CMK (cell line): ENCODE measurements around the gene NPDC1.
"Not testable (repeated sequence)": the region's sequence is repeated elsewhere in the genome, so short reads cannot be mapped to it uniquely, and the experiment has no call there.

Experiments
- DNase-seq: peaks from one replicate; pipeline ENCODE4 v3.0.0-alpha.2; 2010; ENCODE audit warnings: low read depth

NPDC1 gene

DNA sequence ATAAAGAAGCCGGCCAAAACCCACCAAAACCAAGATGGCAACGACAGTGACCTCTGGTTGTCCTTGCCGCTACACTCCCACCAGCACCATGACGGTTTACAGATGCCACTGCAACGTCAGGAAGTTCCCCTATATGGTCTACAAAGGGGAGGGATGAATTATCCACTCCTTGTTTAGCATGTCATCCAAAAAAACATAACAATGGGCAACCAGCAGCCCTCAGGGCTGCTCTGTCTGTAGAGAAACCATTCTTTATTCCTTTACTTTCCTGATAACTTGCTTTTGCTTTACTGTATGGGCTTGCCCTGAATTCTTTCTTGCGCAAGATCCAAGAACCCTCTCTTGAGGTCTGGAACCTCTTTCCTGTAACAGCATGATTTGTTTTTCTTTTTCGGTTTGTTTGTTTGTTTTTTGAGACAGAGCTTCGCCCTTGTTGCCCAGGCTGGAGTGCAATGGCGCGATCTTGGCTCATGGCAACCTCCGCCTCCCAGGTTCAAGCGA, 29.3 kb upstream of the NPDC1 start:
- no peak for DNase-seq

DNA sequence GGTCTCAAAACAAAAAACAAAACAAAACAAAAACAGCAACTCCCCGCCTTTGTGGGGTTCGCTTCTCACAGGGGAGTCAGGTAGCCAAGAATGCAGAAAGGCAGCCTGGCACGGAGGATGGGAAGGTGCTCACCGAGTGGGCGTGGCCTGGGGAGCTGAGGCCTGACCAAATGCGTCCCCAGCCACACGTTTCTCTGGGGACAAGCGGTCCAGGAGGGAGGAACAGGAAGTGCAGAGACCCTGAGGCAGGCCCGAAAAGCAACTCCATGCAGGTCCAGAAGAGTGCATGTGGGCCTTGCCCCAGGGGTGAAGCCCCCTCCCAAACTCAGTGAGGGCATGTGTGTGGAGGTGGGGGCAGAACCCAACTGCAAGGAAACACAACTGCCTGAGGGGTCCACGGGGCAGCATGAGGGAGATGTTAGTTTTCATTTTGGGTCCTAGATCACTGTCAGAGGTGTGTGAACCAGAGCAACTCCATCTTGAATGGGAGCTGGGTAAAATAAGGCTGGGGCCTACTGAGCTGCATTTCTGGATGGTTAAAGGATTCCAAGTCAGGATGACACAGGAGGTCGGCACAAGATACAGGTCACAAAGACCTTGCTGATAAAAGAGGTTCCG, 28.8 kb upstream of the NPDC1 start:
- no peak for DNase-seq

DNA sequence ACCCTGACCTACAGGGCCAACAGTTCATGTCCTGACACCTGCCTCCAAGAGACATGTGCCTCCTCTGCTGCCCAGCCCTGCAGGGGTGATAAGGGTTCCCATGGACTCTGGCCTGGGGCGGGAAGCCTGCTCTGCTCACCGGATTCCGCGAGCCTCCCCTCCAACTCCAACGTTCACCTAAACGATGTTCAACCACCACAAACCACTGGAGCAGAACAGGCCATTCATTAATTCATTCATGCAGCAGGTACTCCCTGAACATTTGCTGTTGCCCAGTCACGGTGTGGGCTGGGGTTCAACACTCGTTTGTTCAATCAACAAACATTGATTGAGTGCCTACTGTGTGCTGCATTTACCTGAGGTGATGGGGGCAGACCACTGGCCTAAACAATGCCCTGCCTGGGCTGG, 28.0 kb upstream of the NPDC1 start:
- DNase-seq, result no peak

DNA sequence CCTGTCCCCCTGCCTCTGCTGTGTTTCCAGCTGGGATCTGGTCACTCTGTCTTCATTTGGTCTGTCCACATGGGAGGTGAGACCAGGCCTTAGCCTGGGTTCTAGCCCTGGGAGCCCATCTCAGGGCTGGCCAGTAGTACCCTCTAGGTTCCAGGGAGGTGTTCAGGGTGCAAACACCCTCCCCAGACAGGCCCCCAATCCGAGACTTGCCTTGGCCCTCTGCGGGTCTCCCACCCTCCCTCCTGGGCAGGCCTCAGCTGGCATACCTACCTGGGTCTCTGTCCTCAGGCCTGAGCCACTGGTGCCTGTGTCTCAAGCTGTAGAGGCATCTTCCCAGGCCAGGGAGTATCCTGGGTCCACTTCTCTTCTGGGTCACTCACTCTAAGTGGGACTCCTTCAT, 25.3 kb upstream of the NPDC1 start:
- no peak for DNase-seq

DNA sequence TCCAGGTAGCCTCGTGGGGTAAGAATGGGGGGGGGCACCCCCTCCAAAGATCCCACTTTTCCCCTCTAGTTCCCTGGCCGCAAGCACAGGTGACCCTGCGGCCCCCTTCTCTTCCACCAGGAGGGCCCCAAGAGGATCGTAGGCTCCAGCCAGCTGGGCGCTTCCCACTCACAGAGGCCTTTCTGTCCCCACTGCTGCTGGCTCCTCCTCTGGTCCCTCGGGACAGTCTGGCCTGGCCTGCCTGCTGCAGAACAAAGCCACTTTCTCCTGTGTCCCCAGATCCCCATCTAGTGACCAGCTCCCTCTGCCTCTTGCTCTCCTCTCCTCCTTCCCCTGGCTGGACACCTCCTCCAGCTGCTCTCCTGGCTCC, 24.9 kb upstream of the NPDC1 start:
- no peak for DNase-seq

DNA sequence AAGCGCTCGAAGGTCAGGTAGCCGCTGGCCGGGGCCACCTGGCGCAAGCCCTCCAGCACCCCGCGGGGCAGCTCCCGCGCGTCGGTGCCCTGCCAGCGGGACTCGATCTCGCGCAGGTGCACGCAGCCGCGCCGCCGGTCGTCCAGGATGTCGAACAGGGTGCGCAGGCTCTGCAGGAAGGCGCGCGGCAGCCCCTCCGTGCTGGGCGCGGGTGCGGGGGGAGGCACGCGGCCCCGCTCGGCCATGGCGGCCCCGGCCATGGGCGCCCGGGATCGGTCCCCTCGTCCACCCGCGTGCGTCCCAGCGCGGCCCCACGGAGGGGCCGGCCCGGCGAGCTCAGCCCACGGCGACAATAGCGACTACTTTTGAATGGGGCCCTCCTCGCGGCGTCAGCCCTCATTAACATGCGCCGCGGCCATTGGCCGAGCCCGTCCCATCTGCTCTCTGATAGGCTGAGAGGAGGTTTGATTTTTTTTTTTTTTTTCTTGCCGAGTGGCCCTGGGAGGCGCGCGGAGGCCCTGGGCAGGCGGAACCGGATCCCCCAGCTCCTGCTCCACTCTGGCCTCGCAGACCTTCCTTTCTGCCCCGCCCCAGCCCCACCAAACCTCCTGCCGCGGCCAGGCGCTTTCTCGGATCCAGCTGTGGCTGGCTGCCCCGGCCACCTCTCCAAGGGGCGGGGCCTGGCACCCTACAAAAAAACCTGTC, 24.4 kb upstream of the NPDC1 start, which contains the start of gene SAPCD2:
SAPCD2 (minus strand) TSS at position 357 of the 705 bp plus-strand sequence; CDS start at position 260, 97 bp downstream.
- peak; percentile 84 for DNase-seq

DNA sequence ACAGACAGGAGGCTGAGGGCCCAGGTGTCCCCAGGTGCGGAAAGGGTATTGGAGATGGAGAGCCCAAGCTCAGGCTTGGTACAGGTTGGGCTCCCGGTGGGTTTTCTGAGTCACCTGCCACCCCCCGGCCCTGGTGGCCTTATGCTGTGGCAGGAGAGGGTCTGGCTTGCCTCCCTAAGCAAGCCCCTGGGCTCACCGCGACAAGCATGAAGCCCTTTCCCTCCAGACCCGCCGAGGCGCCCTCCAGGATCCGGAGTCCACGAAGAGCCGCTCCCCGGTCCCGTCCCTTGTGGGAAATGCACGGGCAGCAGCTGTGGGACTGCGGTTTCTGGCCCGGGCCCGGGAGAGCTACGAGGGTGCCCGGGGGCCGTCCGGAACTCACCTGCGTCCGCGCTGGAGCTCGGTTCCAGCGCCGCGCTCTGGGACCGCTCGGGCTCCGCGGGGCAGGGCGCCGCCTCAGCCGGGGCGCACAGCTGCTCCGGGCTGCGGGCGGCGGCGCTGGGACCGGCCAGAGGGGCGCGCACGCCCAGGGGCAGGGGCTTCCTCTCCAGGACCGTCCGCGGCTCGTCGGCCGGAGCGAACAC, 23.6 kb upstream of the NPDC1 start:
- no peak for DNase-seq

DNA sequence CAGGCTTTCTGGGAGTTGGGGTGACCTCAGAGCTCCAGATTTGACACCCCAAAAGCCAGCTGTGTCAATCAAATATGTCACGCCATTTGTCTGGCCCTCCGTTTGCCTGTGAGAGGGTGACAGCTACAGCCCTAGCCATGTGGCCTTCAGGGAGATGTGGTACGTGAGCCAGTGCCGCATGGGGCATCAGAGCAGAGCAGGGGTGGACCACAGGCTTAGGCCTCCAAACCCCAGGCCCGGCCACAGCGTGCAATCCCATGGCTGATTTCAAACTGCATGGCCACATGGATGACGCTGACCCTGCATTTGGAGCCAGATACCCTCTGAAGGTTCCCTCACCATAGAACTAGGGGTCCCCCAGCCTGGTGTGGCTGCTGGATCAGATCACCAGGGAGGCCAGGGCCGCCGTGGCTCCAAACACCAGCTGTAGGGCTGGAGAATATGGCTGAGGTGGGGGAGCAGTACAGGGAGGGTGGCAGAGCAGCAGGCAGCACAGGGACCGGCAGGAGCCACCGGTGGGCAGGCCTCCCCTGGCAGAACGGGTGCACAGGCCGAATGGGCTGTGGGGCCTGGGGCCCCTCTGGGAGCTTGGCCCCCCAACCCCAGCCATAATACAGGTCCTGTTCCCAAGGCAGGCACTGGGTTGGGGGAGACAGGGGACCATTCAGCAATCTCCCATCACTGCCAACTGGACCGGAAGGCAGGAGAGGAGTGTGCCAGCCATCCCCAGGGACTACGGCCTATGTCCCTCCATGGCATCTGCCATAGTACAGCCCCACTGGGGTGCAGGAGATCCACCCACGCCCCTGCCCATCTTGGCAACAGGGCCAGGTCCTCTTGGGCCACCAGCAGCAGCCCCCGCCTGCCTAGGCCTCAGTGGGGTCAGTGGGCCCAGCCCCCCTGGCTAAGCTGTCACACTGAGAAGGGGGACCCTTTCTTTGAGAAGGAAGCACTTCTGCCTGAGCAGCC, 22.8 kb upstream of the NPDC1 start:
- DNase-seq, result no peak

DNA sequence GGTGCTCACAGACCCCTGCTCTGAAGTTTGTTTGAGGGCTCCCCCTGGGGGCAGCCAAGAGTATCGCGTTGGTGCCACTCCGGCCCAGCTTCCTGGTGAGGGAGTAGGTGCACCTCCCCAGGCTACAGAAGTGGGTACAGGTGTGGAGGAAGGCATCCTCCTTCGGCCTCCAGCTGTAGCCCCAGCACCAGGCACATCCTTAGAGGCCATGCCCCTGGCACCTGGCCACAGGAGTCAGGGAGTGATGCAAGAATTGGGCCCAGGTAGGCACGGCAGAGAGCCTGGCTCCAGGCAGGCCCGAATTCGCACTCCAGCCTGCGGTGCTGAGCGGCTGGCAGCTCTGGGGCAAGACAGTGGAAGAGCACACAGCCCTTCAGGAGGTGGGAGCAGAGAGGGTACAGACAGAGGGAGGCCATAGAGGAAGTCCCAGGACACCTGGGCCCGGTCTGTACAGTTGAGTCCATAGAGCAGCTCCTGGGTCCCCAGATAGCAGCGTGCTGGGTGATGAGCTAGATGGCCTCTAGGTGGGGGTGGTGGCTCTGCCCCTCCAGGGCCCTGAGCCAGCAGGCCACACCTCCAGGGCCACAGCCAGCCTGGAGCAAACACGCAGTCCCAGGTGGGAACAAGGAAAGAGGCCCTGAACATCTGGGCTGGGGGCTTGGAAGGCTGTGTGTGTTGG, 22.0 kb upstream of the NPDC1 start:
- peak; percentile 77 for DNase-seq

DNA sequence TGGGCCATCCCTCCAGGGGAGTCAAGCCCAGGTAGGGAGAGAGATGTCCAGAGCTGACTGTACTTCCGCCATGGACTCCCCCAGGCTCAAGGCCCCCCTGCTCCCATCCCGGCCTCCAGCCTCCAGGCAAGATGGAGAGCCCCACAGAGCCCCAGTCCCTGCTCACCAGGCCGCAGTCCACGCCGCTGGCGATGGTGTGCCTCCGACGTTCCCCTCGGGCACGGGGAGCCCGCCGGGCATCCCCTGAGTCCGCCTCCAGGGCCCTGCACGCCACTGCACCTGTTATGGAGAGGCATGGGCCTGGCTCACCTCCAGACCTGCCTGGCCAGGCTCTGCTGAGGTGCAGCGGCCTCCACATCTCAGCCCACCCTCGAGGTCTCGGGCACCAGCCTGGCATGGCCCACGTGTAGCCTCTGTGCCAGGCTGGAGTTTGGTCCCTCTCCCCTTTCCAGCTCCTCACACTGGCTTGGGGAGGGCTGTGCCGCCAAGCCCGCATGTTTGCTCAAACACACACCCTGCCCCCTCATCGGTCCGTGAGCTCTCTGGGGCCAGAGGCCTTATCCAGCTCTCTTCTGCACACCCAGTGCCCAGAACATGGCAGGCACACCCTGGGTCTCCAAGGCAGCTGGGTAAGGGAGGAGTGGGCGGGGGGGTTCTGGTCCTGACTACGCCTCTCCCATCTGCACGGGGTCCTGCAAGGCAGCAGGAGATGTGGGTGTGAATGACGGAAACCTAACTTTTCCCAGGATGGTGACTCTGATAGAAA, 20.3 kb upstream of the NPDC1 start:
- no peak for DNase-seq

DNA sequence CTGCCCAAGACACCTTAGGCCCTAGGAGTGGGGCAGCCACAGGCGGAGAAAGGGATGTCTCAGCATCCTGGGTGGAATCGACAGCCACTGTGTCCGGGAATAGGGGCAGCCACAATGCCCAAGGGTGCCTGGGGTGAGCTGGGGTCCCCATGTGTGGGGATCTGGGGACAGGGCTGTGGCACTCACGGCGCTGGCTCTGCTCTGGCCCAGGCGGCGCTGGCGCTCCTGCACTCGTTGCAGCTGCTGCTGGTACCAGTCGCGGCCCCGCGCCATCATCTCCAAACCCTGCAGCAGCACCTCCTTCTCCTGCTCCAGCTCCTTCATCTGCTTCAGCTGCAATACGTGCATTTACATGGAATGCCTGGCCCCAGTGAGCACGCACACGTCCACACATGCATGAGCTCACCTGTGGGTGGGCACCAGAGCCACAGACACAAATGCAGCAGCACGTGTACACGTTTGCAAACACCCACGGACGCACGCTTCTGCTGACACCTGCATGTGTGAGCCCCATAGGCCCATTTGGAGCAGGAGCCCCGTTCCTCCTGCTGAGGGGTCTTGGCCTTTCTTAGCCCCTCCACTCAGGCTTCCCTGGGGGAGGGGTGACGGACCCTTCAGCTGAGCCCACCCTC, 19.5 kb upstream of the NPDC1 start:
- no peak for DNase-seq

DNA sequence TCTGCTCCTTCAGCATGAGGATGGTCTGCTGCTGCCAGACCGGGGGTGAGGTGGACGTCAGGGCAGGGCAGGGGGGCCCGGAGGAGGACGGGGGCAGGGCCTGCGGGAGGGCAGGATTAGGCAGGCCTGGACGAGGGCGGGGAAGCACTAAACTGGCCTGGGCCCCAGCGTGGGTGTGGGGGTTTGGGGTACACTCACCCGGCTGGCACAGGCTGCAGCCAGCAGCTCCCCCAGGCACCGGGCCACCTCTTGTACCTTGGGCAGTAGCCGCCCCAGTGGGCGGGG, 18.8 kb upstream of the NPDC1 start:
- DNase-seq, result no peak

DNA sequence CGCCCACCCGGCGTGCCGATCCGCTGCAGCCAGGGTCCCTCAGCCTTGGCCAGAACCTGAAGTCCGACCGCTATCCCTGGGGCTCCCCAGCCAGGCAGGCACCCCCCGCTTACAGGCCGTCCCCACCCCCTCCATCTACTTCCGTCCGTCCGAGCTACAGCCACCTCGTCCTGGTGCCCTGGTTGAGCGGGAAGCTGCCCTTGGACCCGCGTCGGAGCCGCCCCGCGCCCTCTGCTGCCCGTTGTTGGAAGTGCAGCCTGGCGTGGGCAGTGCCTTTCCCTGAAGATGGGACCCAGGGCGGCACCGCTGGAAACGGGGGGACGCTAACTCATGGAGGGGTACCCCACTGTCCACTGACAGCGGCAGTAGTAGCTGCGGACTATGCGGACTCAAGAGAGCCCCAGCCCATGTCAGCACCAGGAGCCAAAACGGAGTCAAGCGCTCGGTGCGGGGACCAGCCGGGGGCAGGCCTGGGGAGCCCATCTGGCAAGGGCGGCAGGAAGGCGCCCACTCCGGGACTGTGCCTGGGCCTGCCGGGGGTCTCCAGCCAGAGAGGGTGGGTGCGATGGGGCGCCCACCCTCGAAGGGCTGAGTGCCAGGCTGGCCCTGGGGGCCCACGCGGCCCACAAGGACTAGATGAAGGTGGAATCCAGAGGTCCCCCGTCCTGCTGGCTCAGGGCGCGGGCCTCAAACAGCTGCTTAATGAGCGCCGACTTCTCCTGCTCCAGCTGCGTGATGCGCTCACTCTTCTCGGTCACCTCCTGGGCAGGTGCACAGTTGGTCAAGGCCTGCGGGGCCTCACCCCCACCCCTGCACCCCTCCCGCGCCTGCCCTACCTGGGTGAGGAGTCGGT, 18.3 kb upstream of the NPDC1 start:
- no peak for DNase-seq

DNA sequence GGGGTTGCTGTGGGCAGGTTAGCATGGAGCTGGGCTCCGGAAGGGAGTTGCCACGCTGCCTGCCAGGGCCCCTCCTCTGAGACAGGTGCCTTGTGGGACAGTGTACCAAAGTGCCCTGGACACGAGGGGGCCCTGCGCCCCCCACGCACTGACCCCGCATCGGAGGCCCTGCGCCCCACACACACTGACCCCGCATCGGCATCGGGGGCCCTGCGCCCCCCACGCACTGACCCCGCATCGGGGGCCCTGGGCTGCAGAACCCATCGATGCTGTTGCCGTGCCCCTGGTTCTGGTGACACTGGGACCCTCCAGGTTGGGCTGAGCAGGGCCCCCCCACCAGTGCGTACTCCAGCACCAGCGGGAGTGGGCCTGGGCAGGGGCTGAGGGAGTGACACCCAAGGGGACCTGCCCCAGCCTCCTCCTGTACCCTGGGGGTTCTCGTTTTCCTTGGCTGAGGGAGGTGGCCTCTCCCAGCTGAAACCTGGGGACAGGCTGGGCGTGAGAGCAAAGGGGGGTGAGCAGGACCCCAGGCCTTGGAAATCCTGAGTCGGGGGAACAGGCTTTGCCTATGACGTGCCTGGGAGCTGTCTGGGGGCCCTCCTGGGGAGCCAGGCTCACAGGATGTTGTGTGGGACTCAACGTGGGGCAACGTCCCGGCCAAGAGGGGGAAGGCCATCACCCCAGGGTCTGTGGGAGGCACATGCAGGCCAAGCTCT, 17.5 kb upstream of the NPDC1 start:
- DNase-seq, result no peak

DNA sequence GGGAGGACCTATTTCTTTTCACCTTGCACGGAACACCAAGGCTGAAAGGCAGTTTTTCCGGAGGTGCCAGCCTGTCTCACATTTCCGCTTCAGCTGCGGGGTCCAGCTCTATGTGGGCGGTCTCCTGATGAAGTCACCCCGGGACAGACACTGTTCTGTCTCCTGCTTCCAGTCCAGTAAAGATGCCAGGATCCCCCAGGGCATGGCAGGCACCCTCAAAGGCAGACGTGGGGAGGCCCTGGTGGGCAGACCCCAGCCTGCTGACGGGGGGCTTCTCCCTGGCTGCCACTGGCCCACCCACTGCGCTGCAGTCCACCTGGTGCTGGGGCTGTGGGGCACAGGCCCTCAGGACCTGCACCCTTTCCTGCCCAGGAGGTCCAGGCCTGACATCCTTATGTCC, 16.8 kb upstream of the NPDC1 start:
- DNase-seq, result not testable (repeated sequence)

DNA sequence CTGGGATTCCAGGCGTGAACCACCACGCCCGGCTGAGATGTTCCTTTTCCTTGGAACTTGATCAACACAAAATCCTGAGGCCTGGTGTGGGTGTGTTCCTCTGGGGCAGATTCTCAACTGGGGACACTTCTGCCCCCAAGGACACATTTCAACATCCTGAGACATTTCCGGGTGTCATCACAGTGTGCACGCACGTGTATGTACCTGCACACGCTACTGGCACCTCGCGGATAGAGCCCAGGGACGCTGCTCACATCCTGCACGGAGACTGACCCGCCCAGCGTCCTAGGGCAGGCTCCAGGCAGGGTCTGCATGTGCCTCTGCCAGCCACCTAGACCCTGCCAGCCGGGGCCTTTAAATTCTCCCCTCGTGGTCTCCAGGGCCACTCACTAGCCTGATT, 16.4 kb upstream of the NPDC1 start:
- DNase-seq, result no peak

DNA sequence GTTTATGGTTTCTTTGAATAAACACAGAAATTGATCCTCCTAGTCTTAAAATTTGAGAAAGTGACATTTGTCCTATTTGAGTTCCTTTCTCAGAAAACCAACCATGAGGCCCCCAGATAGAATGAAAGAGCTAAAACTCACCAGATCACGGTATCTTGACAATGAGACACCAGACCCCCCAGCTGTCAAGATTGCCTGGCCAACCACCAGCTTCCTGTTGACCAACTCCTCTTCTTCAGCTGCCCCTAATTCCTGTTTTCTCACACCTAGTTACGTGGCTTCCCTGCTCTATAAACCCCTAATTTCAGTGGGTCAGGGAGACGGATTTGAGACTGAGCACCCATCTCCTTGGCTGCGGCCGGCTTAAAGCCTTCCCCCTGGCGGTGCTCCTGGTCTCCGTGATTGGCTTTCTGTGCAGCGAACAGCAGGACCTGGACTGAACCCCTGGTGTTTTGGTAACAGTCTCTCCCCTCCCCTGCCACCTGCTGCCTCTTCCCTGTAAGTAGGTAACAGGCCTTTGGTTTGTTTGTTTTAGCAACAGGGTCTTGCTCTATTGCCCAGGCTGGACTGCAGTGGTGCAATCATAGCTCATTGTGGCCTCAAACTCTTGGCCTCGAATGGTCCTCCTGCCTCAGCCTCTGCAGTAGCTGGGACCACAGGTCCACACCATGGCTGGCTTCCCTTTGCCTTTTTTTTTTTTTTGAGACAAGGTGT, 12.7 kb upstream of the NPDC1 start:
- no peak for DNase-seq

DNA sequence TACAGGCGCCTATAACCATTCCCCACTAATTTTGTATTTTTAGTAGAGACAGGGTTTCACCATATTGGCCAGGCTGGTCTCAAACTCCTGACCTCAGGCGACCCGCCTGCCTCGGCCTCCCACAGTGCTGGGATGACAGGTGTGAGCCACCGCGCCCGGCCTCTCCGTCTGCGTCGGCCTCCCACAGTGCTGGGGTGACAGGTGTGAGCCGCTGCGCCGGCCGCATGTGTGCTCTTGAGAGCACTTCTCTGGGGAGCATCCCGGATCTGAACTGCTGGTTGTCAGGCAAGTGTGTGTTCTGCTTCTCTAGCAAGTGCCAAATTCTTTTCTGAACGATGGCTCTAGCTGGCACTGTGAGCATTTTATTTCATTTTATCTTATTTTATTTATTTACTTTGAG, 11.6 kb upstream of the NPDC1 start:
- DNase-seq, result no peak
